Lower leg skin (tissue), 4 donors: Measurements from ENCODE around the gene ARL6IP5. TPM values are rescaled to one million over a fixed set of nuclear protein-coding genes. Genes with fewer than 3 reads are reported as not detected.

Experiments used
- DNase-seq, 2 donors: peaks; one replicate each; pipeline ENCODE4 v3.0.0-alpha.2; 2019; ENCODE audit warnings: low spot score in 2 of 2
- H3K4me3 ChIP-seq: fragments of 200-600 bp; sonication (generic); 2 replicates; pipeline ENCODE4 v1.5.1; 2017; ENCODE audit warnings: mild to moderate bottlenecking, low read depth; ENCODE audit not compliant: poor library complexity, severe bottlenecking
- CTCF ChIP-seq, 3 donors: fragments of 450-650 bp; IDR thresholded peaks; one replicate each; pipeline ENCODE4 v1.5.1; 2016; ENCODE audit warnings: antibody characterized with exemption in 3 of 3, mild to moderate bottlenecking in 3 of 3, moderate library complexity in 2 of 3
- POLR2A ChIP-seq, 2 donors: fragments of 450-650 bp; IDR thresholded peaks; one replicate each; pipeline ENCODE4 v1.6.1; 2016 to 2017; ENCODE audit warnings: antibody characterized with exemption in 2 of 2, mild to moderate bottlenecking in 1 of 2, moderate library complexity in 1 of 2
- WGBS, 2 donors: methylation state at CpG; one replicate each; pipeline ENCODE4 v1.1.5; 2018; 5-methylcytosine and 5-hydroxymethylcytosine counted together
- intact Hi-C: fragments of 100-400 bp; cut with DNase I; formaldehyde crosslinking; loops from one replicate; pipeline ENCODE4 v1.15.0; 2023; ENCODE audit warnings: low total_unique reads
- total RNA-seq, 4 donors: library from RNA; depleted of rRNA; stranded (reverse); fragments of >200 nt; gene quantifications; one replicate each; pipeline ENCODE4 v1.1.0, GENCODE V29; 2016

The ARL6IP5 gene
- total RNA-seq, 4 donors from 2014 or later = 28.1 to 75.9 (median 54.1) TPM

DNA sequence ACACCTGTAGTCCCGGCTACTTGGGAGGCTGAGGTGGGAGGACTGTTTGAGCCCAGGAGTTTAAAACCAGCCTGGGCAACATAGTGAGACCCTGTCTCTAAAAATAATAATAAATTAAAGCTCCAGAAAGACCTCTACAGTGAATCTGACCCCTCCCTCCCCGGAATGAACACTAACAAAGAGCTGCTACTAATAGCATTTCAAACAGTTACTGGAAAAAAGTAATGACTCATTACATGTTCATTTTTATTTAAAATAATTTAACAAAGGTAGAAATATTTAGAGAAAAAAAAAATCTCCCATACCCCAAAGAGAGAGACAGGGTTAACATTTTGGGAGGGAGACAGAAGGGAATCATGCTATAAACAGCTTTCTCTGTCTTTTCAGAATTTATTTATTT, 2.4 kb upstream of the ARL6IP5 start:
- no peak overlapping the region for H3K4me3 ChIP-seq
- no peak for TF ChIP-seq POLR2A (IDR thresholded peaks at IDR 0.05)
- TF ChIP-seq CTCF (IDR thresholded peaks at IDR 0.05) = no peak
- WGBS, 2 donors = 48 to 57% methylated on average over 2 of the region's 2 CpGs
- DNase-seq = no peak
- intact Hi-C loops = no loop called here

DNA sequence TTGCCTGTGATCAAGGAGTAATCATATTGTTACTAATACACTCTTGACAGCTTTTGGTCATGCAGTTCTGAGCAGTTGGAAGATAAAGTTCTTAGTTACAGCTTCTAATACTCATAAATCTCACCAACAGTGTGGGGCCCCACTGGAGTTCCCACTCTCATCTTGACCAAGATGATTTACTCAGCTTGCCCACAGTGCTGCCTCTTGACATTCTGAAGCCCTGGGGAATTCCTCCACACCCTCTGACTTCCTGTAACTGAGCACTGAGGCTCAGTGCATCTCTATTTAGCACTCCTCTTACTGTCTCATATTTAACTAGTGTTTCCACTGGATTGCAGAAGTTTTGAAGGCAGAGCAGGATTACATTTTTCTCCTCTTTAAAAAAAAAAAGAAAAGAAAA, 1.9 kb upstream of the ARL6IP5 start:
- intact Hi-C loops = no loop called here
- no peak for DNase-seq
- TF ChIP-seq POLR2A (IDR thresholded peaks at IDR 0.05) (no peak), CTCF (IDR thresholded peaks at IDR 0.05) (no peak)
- H3K4me3 ChIP-seq = no peak overlapping the region

DNA sequence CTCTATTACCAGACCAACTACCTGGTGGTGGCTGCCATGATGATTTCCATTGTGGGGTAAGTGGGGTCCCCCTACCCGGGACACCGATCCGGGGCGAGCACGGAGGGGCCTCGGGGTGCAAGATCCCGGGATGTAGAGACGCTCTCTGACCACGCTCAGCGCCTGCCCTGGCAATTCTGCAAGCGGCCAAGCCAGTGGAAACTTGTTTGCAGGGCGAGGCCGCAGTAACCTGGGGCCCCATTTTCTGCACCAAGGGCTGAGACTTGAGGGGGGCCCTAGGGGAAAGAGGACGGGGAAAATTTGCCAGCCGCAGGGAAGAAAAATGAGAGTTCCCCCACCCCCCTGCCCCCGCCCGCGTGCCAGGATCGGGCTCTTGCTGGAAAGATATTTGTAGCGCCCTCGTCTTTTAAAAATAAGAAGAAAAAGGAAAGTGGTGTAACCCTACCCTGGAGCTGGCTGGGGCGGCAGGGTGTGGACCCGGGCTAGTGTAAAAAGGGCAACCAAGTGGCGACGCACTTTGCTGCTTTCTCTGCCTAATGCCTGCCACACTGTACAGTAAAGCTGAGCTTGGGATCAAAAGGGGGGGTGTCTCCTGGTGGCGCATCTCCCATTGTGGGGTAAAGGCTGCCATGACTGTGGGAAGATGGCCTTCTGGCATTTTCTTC, 563 bp downstream of the ARL6IP5 start:
- no peak for TF ChIP-seq POLR2A (IDR thresholded peaks at IDR 0.05)
- no peak for TF ChIP-seq CTCF (IDR thresholded peaks at IDR 0.05)
- intact Hi-C loops = no loop called here
- peak overlapping the region; percentile 97 for H3K4me3 ChIP-seq
- DNase-seq = peak in 1 of 2 donors; percentile 90
- 0% methylated on average over 18 to 26 of the region's 26 CpGs for WGBS, 2 donors

DNA sequence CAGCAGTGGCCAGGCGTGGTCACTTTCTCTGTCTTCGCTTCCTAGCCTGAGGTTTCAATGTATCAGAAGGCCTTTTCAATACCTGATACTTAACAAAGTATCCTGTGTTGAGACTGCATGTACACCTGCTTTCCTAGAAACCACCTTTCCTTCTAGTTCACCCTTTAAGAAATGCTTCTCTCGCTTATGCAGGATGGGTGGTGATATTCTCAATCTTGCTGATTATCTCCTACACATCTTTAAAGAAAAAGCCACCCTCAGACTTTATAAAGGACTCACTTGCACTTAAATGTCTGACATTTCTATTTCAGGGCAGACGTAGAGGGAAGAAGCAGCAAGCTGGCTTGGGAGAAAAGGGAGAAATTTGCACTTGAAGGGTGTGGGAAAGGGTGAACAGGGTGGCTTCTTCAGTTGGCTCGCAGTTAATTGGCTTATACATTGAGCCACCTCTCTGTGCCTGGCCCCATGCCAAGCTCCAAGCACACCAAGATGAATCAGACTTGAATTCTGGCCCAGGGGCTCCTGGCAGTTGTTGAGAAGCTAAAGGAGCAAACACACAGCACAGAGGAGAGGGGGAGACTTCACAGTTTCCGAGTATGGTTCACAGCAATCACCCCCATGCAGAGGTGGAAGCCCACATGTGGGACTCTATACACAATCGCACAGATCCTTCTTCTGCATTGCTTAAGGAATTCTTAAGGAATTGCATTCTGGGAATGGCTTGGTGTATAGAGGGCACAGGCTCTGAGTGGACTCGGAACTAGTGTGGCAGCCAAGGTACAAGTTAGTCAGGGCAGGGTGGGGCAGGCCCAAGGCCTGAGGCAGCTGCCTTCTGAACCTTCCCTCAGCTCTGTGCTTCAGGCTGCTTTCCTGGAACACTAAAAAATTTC, 1.3 kb downstream of the ARL6IP5 start:
- DNase-seq = peak; percentile 94 to 98
- peak overlapping the region; percentile 97 for H3K4me3 ChIP-seq
- intact Hi-C loops = no loop called here
- whole genome bisulfite sequencing, 2 donors = 0 to 4% methylated on average over 8 of the region's 8 CpGs
- no peak for TF ChIP-seq CTCF (IDR thresholded peaks at IDR 0.05)
- no peak for TF ChIP-seq POLR2A (IDR thresholded peaks at IDR 0.05)

DNA sequence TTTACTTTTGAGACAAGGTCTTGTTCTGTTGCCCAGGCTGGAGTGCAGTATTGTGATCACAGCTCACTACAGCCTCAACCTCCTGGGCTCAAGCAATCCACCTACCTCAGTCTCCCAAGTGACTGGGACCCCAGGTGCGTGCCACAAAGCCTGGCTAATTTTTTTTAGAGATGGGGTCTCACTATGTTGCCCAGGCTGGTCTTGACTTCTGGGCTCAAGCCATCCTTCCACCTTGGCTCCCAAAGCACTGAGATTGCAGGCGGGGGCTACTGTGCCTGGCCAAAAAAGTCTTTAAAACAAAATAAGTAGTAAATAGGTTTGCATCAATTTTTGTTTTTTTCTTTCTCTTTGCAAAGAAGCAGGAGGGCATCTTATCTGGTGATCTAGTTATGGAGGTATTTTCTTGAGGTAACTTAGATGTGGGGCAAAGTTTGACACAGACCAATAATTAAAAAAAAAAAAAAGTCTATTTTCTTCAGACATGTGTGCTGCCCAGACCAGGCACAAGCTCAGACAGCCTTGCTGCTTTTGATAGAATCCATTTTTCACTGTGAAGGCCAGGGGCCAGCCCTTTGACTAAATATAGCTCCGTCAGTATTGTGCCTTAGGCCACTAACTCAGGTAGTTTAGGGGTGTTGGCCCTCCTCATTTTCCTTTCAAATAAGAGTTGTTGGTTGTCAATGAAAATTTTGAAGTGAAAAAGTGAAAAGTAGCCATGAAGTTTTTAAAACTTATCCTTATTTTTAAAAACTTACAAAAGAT, 2.5 kb downstream of the ARL6IP5 start:
- DNase-seq = no peak
- intact Hi-C loops = no loop called here
- 54 to 58% methylated on average over 3 of the region's 3 CpGs for WGBS, 2 donors
- TF ChIP-seq POLR2A (IDR thresholded peaks at IDR 0.05) = no peak
- TF ChIP-seq CTCF (IDR thresholded peaks at IDR 0.05) = no peak
- no peak overlapping the region for H3K4me3 ChIP-seq
